Sigmoid colon (tissue), 7 donors: ENCODE data around the gene NHERF2. TPM values are rescaled to one million over a fixed set of nuclear protein-coding genes. Genes with fewer than 3 reads are reported as not detected.

Experiments
- DNase-seq: peaks from one replicate; pipeline ENCODE4 v3.0.0-alpha.2; 2019
- H3K27ac ChIP-seq, 4 donors: fragments of 200-600 bp; sonication (generic); one replicate each; pipeline ENCODE4 v1.5.1; 2016 to 2019; ENCODE audit warnings: mild to moderate bottlenecking in 1 of 4
- H3K27me3 ChIP-seq, 3 donors: fragments of 200-600 bp; sonication (generic); one replicate each; pipeline ENCODE4 v1.5.1; 2019; ENCODE audit warnings: mild to moderate bottlenecking in 1 of 3
- H3K36me3 ChIP-seq, 4 donors: fragments of 200-600 bp; sonication (generic); one replicate each; pipeline ENCODE4 v1.5.1; 2016 to 2019
- H3K4me1 ChIP-seq, 4 donors: fragments of 200-600 bp; sonication (generic); one replicate each; pipeline ENCODE4 v1.5.1; 2017 to 2019
- H3K4me3 ChIP-seq, 4 donors: fragments of 200-600 bp; sonication (generic); one replicate each; pipeline ENCODE4 v1.5.1; 2017 to 2019; ENCODE audit warnings: mild to moderate bottlenecking in 2 of 4, moderate library complexity in 1 of 4
- H3K9me3 ChIP-seq, 4 donors: fragments of 200-600 bp in 3 of 4; sonication (generic) in 3 of 4; one replicate each; pipeline versions ENCODE4 v1.5.1 to v1.6.1; 2013 to 2019
- EP300 ChIP-seq, 4 donors: sonication (generic); formaldehyde crosslinking; IDR thresholded peaks; one replicate each; pipeline ENCODE4 v1.6.1; 2017; ENCODE audit warnings: antibody characterized with exemption in 4 of 4
- POLR2A ChIP-seq, 2 donors: fragments of 450-650 bp; IDR thresholded peaks; one replicate each; pipeline ENCODE4 v1.6.1; 2016; ENCODE audit warnings: antibody characterized with exemption in 2 of 2, mild to moderate bottlenecking in 2 of 2, moderate library complexity in 2 of 2
- POLR2AphosphoS5 ChIP-seq, 4 donors: sonication (generic); formaldehyde crosslinking; IDR thresholded peaks; one replicate each; pipeline ENCODE4 v1.6.1; 2017; ENCODE audit warnings: antibody characterized with exemption in 4 of 4
- WGBS, 2 donors: extraction: QIAGEN DNeasy Blood & Tissue Kit; methylation state at CpG; one replicate each; pipeline ENCODE4 v1.1.7; 2013; 5-methylcytosine and 5-hydroxymethylcytosine counted together
- intact Hi-C: fragments of 100-400 bp; cut with DNase I; formaldehyde crosslinking; loops from one replicate; pipeline ENCODE4 v1.15.1; 2023
- polyA plus RNA-seq, 3 donors: library from polyadenylated mRNA; stranded (reverse); fragments of 200-250 nt; gene quantifications; one replicate each; pipeline ENCODE4 v1.2.3, GENCODE V29; 2013
- total RNA-seq, 4 donors: library from RNA; depleted of rRNA; stranded (reverse); fragments of >200 nt; gene quantifications; one replicate each; pipeline ENCODE4 v1.1.0, GENCODE V29; 2016
- TF ChIP-seq, protein P1 (sequence below), 4 experiments: fragments of 450-650 bp in 3 of 4; fragments of 200-600 bp in 1 of 4; IDR thresholded peaks; one replicate each; pipeline ENCODE4 v1.5.1; 2016 to 2019; ENCODE audit warnings: antibody characterized with exemption in 4 of 4, mild to moderate bottlenecking in 3 of 4, moderate library complexity in 2 of 4
- donor health status: healthy with polysubstance abuse.
- donor health status: Bipolar disorder and iron deficiency.
- donor health status: healthy.

NHERF2 gene
- total and polyA plus RNA-seq, 7 donors = 23.5 to 105 (median 46.7) TPM

- intact Hi-C loops = no loop called here
- Histone ChIP-seq H3K9me3 (no peaks in the 10 kb centered on the region), H3K36me3 (peaks cover 6 to 80% (median 38%) of the 10 kb centered on the region in 4 donors), H3K4me3 (no peak overlapping the region), H3K27ac (no peak overlapping the region), H3K27me3 (no peaks in the 10 kb centered on the region), H3K4me1 (no peaks in the 10 kb centered on the region)
- 93 to 94% methylated on average over 19 of the region's 19 CpGs for WGBS, 2 donors
- DNase-seq = no peak
- TF ChIP-seq, protein P1, sequence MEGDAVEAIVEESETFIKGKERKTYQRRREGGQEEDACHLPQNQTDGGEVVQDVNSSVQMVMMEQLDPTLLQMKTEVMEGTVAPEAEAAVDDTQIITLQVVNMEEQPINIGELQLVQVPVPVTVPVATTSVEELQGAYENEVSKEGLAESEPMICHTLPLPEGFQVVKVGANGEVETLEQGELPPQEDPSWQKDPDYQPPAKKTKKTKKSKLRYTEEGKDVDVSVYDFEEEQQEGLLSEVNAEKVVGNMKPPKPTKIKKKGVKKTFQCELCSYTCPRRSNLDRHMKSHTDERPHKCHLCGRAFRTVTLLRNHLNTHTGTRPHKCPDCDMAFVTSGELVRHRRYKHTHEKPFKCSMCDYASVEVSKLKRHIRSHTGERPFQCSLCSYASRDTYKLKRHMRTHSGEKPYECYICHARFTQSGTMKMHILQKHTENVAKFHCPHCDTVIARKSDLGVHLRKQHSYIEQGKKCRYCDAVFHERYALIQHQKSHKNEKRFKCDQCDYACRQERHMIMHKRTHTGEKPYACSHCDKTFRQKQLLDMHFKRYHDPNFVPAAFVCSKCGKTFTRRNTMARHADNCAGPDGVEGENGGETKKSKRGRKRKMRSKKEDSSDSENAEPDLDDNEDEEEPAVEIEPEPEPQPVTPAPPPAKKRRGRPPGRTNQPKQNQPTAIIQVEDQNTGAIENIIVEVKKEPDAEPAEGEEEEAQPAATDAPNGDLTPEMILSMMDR (IDR thresholded peaks at IDR 0.05) = no peak
- TF ChIP-seq POLR2AphosphoS5 (IDR thresholded peaks at IDR 0.05) = no peak
- no peak for TF ChIP-seq POLR2A (IDR thresholded peaks at IDR 0.05)
- TF ChIP-seq EP300 (IDR thresholded peaks at IDR 0.05) = no peak
Observed at GRCh38 chr16:2056681-2057407, 30.1 kb downstream of the NHERF2 start.

DNA sequence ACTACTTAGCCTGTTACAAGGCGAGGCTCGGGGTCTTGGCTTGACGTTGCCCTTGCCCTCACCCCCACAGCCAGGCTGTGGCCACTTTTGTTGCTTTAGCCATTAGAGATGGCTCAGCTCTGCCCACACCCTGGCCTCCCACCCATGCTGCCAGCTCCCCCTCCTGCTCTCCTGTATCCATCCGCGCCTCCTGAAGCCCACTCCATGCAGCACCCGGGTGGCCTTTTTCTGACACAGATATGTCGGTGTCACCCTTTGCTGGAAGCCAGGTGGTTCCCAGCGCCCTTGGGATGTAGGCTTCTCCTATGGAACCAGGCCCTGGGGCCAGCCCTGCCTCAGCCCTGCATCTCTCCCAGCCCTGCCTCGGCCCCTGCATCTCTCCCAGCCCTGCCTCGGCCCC is 30.7 kb downstream of the NHERF2 start:
- intact Hi-C loops = no loop called here
- Histone ChIP-seq H3K4me3 (no peak overlapping the region), H3K27me3 (no peaks in the 10 kb centered on the region), H3K27ac (no peak overlapping the region), H3K9me3 (no peaks in the 10 kb centered on the region), H3K4me1 (no peaks in the 10 kb centered on the region), H3K36me3 (peaks cover 6 to 80% (median 34%) of the 10 kb centered on the region in 4 donors)
- DNase-seq = no peak
- WGBS, 2 donors = 94% methylated on average over 10 of the region's 10 CpGs
- TF ChIP-seq POLR2AphosphoS5 (IDR thresholded peaks at IDR 0.05) = no peak
- TF ChIP-seq POLR2A (IDR thresholded peaks at IDR 0.05) = no peak

DNA sequence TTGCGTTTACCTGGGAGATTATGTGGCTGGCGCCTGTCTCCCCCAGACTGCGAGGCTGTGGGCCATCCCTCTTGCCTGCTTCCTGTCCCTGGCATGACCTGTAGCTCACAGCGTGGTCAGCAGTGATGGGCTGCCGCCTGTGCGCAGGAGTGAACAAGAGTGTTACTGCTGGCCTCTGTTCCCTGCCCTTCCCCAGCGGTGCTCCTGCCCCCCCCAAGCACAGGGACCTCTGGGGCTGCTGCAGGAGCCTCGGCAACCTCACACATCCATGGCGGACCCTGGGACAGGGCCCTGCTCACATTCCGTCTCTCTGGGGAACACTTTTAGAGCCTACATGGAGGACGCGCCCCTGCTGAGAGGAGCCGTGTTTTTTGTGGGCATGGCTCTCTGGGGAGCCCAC is 31.7 kb downstream of the NHERF2 start:
- intact Hi-C loops = no loop called here
- Histone ChIP-seq H3K27ac (no peak overlapping the region), H3K36me3 (peaks cover under 1 to 82% (median 37%) of the 10 kb centered on the region in 4 donors), H3K4me1 (no peaks in the 10 kb centered on the region), H3K9me3 (no peaks in the 10 kb centered on the region), H3K27me3 (no peaks in the 10 kb centered on the region), H3K4me3 (no peak overlapping the region)
- DNase-seq = no peak
- TF ChIP-seq, protein P1 (IDR thresholded peaks at IDR 0.05) = no peak
- TF ChIP-seq POLR2A (IDR thresholded peaks at IDR 0.05) (no peak), POLR2AphosphoS5 (IDR thresholded peaks at IDR 0.05) (no peak), EP300 (IDR thresholded peaks at IDR 0.05) (no peak)
- WGBS, 2 donors = 93% methylated on average over 13 of the region's 13 CpGs

GRCh38 chr16:2058872-2059271 is 32.2 kb downstream of the NHERF2 start:
- TF ChIP-seq POLR2A (IDR thresholded peaks at IDR 0.05) (no peak), EP300 (IDR thresholded peaks at IDR 0.05) (no peak), POLR2AphosphoS5 (IDR thresholded peaks at IDR 0.05) (no peak)
- TF ChIP-seq, protein P1 (IDR thresholded peaks at IDR 0.05) = no peak
- no peaks in the 10 kb centered on the region for H3K9me3 ChIP-seq
- H3K27me3 ChIP-seq = no peaks in the 10 kb centered on the region
- no peak overlapping the region for H3K4me3 ChIP-seq
- no peak overlapping the region for H3K27ac ChIP-seq
- H3K36me3 ChIP-seq = peaks cover 0 to 82% (median 36%) of the 10 kb centered on the region in 4 donors
- DNase-seq = no peak
- 96 to 97% methylated on average over 10 of the region's 10 CpGs for WGBS, 2 donors
- H3K4me1 ChIP-seq = no peaks in the 10 kb centered on the region
- intact Hi-C loops = no loop called here

- H3K4me3 ChIP-seq = no peak overlapping the region
- WGBS, 2 donors = 93 to 94% methylated on average over 17 of the region's 17 CpGs
- TF ChIP-seq, protein P1 (IDR thresholded peaks at IDR 0.05) = no peak
- TF ChIP-seq POLR2A (IDR thresholded peaks at IDR 0.05) (no peak), EP300 (IDR thresholded peaks at IDR 0.05) (no peak), POLR2AphosphoS5 (IDR thresholded peaks at IDR 0.05) (no peak)
- no peaks in the 10 kb centered on the region for H3K27me3 ChIP-seq
- DNase-seq = no peak
- no peaks in the 10 kb centered on the region for H3K4me1 ChIP-seq
- no peak overlapping the region for H3K27ac ChIP-seq
- intact Hi-C loops = no loop called here
- peaks cover 5 to 82% (median 36%) of the 10 kb centered on the region in 4 donors for H3K36me3 ChIP-seq
- H3K9me3 ChIP-seq = no peaks in the 10 kb centered on the region
Observed at GRCh38 chr16:2060346-2060745, 33.6 kb downstream of the NHERF2 start.
